Measurements from ENCODE around the gene VWA3B.
A peak's percentile ranks its signal among the peaks of the same experiment; 100 is the strongest.
"Not testable (repeated sequence)": the region's sequence is repeated elsewhere in the genome, so short reads cannot be mapped to it uniquely, and the experiment has no call there.

Gene VWA3B

GRCh38 chr2:98268225-98268624, 181.3 kb downstream of the VWA3B start:
- not testable (repeated sequence) for DNase-seq

GRCh38 chr2:98269274-98269673, 182.3 kb downstream of the VWA3B start:
- DNase-seq: peak; percentile 3 to 44

GRCh38 chr2:98269830-98270229, 182.9 kb downstream of the VWA3B start:
- DNase-seq: no peak

GRCh38 chr2:98277162-98277859, 190.3 kb downstream of the VWA3B start:
- no peak for DNase-seq

- DNase-seq: no peak
Measured at GRCh38 chr2:98278074-98278473, 191.1 kb downstream of the VWA3B start.

- DNase-seq: no peak
Measured at GRCh38 chr2:98280376-98281102, 193.6 kb downstream of the VWA3B start.

GRCh38 chr2:98281607-98282006, 194.6 kb downstream of the VWA3B start:
- DNase-seq: no peak

- no peak for DNase-seq
Measured at GRCh38 chr2:98282109-98282508, 195.1 kb downstream of the VWA3B start.

GRCh38 chr2:98293030-98293429, 206.1 kb downstream of the VWA3B start:
- no peak for DNase-seq

GRCh38 chr2:98293931-98294687, 207.1 kb downstream of the VWA3B start:
- DNase-seq: no peak

GRCh38 chr2:98294711-98295110, 207.7 kb downstream of the VWA3B start:
- no peak for DNase-seq

- peak in 1 of 2 experiments; percentile 3 for DNase-seq
Measured at GRCh38 chr2:98295275-98295674, 208.3 kb downstream of the VWA3B start.

GRCh38 chr2:98295721-98296414, 208.9 kb downstream of the VWA3B start:
- DNase-seq: no peak

GRCh38 chr2:98296440-98296839, 209.5 kb downstream of the VWA3B start:
- DNase-seq: no peak

- no peak for DNase-seq
Measured at GRCh38 chr2:98297817-98298682, 211.1 kb downstream of the VWA3B start.

- DNase-seq: no peak
Measured at GRCh38 chr2:98298683-98299164, 211.8 kb downstream of the VWA3B start.

GRCh38 chr2:98299211-98299905, 212.4 kb downstream of the VWA3B start:
- no peak for DNase-seq

- DNase-seq: no peak
Measured at GRCh38 chr2:98300141-98300874, 213.3 kb downstream of the VWA3B start.

GRCh38 chr2:98301469-98301868, 214.5 kb downstream of the VWA3B start:
- DNase-seq: no peak

GRCh38 chr2:98307131-98307696, 220.2 kb downstream of the VWA3B start:
- DNase-seq: not testable (repeated sequence)

Data from SHP77 (cell line).